Lung (tissue), 12 donors: ENCODE results near the gene DENND2A. TPM values are rescaled to one million over a fixed set of nuclear protein-coding genes. Genes with fewer than 3 reads are reported as not detected.

Source experiments
- ATAC-seq: fragments of 200-7000 bp; cut with Tn5 transposase; one replicate; pipeline ENCODE4 v1.9.1; 2020; ENCODE audit warnings: moderate number of reproducible peaks; ENCODE audit not compliant: insufficient read depth, low FRiP score
- DNase-seq, 3 donors: peaks; one replicate each; pipeline ENCODE4 v3.0.0-alpha.2; 2013 to 2017
- H3K27ac ChIP-seq, 2 donors: one replicate each; pipeline ENCODE4 v1.5.1; 2013; ENCODE audit warnings: mild to moderate bottlenecking in 2 of 2, moderate library complexity in 2 of 2, control low read depth in 1 of 2, inconsistent platforms in 1 of 2, low read depth in 1 of 2, low read length in 1 of 2
- H3K27me3 ChIP-seq, 3 donors: one replicate each; pipeline ENCODE4 v1.5.1; 2013; ENCODE audit warnings: low read length in 2 of 3; ENCODE audit not compliant: control insufficient read depth in 3 of 3, insufficient read depth in 3 of 3
- H3K36me3 ChIP-seq, 4 donors: one replicate each; pipeline ENCODE4 v1.5.1; 2013; ENCODE audit warnings: low read length in 4 of 4, mild to moderate bottlenecking in 1 of 4, moderate library complexity in 1 of 4; ENCODE audit not compliant: control insufficient read depth in 4 of 4, insufficient read depth in 4 of 4
- H3K4me1 ChIP-seq, 5 donors: one replicate each; pipeline ENCODE4 v1.5.1; 2013; ENCODE audit warnings: low read length in 5 of 5, mild to moderate bottlenecking in 2 of 5, moderate library complexity in 1 of 5; ENCODE audit not compliant: control insufficient read depth in 5 of 5, insufficient read depth in 5 of 5
- H3K4me3 ChIP-seq: one replicate; pipeline ENCODE4 v1.5.1; 2013; ENCODE audit warnings: mild to moderate bottlenecking, control low read depth, moderate library complexity
- H3K9ac ChIP-seq, 2 donors: one replicate each; pipeline ENCODE4 v1.5.1; 2013; ENCODE audit warnings: low read length in 2 of 2, control low read depth in 1 of 2; ENCODE audit not compliant: insufficient read depth in 1 of 2
- H3K9me3 ChIP-seq, 4 donors: one replicate each; pipeline ENCODE4 v1.5.1; 2013; ENCODE audit warnings: low read length in 3 of 4, mild to moderate bottlenecking in 1 of 4, moderate library complexity in 1 of 4; ENCODE audit not compliant: control insufficient read depth in 4 of 4, insufficient read depth in 3 of 4
- WGBS, 2 donors: extraction: QIAGEN DNeasy Blood & Tissue Kit; methylation state at CpG; one replicate each; pipeline ENCODE4 v1.1.7; 2013; 5-methylcytosine and 5-hydroxymethylcytosine counted together
- polyA plus RNA-seq, 2 donors: library from polyadenylated mRNA; stranded (reverse); fragments of 200-250 nt; gene quantifications; one replicate each; pipeline ENCODE4 v1.2.1, GENCODE V29; 2013
- total RNA-seq, 2 donors: library from RNA; depleted of rRNA in 1 of 2; stranded (reverse); fragments of >200 nt in 1 of 2; gene quantifications; one replicate each; pipeline ENCODE4 v1.2.1, GENCODE V29; 2014 to 2021
- TF ChIP-seq, protein P1 (sequence below): IDR thresholded peaks from 2 replicates; pipeline ENCODE4 v1.5.1; 2012; ENCODE audit warnings: mild to moderate bottlenecking; ENCODE audit errors: control extremely low read depth, extremely low read depth
- donor health status: control.
- donor health status: control.
- donor health status: Bipolar disorder and iron deficiency.
- donor health status: healthy.
- donor health status: DM: yes; HTN: yes; CAD: no.

DENND2A gene
- total and polyA plus RNA-seq, 4 donors, result 4.1 to 32.4 (median 9.7) TPM

GRCh38 chr7:140673774-140674155 lies 33.2 kb upstream of the DENND2A start:
- TF ChIP-seq, protein P1, sequence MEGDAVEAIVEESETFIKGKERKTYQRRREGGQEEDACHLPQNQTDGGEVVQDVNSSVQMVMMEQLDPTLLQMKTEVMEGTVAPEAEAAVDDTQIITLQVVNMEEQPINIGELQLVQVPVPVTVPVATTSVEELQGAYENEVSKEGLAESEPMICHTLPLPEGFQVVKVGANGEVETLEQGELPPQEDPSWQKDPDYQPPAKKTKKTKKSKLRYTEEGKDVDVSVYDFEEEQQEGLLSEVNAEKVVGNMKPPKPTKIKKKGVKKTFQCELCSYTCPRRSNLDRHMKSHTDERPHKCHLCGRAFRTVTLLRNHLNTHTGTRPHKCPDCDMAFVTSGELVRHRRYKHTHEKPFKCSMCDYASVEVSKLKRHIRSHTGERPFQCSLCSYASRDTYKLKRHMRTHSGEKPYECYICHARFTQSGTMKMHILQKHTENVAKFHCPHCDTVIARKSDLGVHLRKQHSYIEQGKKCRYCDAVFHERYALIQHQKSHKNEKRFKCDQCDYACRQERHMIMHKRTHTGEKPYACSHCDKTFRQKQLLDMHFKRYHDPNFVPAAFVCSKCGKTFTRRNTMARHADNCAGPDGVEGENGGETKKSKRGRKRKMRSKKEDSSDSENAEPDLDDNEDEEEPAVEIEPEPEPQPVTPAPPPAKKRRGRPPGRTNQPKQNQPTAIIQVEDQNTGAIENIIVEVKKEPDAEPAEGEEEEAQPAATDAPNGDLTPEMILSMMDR, result no peak
- Histone ChIP-seq H3K9ac (no peak overlapping the region), H3K9me3 (no peaks in the 10 kb centered on the region), H3K27ac (peak overlapping the region; percentile 86 to 91), H3K4me3 (peak overlapping the region; percentile 80), H3K36me3 (no peaks in the 10 kb centered on the region), H3K4me1 (peaks cover 0 to 10% (median 3%) of the 10 kb centered on the region in 5 donors), H3K27me3 (no peaks in the 10 kb centered on the region)
- 37 to 50% methylated on average over 18 of the region's 18 CpGs for WGBS, 2 donors
- no peak for ATAC-seq
- DNase-seq, result no peak

DNA sequence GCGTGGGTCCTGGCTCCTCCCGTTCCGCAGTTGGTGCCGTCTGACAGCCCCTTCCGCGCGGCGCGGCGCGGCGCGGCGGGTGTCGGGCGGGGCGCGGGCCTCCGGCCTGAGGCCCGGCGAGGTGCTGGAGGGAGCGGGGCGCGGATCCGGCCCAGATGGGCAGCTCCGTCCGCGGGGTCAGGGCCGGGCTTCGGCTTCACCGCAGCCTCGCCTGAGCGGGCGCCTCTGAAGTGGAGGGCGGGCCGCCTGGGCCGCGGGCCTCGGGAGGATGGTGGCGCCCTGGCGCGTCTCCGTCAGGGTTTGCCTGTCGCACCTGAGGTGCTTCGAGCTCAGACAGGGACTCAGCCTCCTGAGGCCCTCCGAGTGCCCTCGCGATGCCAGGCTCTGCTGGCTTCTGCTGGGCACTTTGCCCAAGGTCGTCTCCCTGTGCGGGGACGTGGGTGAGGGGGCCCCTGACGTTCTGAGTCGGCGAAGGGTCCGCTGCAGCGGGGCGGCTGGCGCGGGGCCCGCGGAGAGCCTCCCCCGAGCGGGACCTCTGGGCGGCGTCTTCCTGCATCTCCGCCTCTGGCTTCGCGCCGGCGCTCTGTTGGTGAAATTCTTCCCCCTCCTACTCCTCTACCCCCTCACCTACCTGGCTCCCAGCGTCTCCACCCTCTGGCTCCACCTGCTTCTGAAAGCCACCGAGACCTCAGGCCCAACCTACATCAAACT lies 32.6 kb upstream of the DENND2A start:
- peak; percentile 42 to 69 (median 57) for DNase-seq
- H3K9ac ChIP-seq, result peak overlapping the region in 1 of 2 donors; percentile 21

DNA sequence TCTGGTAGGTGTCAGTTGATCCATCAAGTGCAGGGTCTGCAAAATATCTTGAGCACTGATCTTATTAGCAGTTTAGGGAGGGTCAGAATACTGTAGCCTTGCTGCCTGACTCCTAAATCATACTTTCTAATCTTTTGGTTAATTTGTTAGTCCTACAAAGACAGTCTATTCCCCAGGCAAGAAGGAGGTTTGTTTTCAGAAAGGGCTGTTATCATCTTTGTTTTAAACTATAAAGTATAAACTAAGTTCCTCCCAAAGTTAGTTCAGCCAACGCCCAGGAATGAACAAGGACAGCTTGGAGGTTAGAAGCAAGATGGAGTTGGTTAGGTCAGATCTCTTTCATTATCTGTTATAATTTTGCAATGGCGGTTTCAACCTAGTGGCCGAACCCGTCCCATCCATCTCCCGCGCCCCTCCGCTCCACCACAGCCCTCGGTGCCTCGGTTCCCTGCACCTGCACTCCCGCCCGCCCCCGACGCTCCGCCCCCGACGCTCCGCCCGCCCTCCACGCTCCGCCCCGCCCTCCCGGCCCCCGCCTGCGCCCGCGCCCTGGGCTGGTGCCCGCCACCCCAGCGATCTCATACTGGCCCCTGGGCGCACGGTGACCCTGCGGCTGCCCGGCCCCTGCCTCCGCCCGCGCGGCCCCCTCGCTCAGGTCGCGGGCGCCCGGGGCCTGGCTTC lies 31.9 kb upstream of the DENND2A start, which contains the start of gene ADCK2:
Gene ADCK2 (plus strand): TSS at position 564 of the 681 bp plus-strand sequence. CDS start 386 bp downstream, outside the sequence.
- H3K9ac ChIP-seq, result peak within 1 kb of the TSS in 1 of 2 donors; percentile 21
- WGBS, 2 donors, result 1 to 2% methylated on average over 10 to 41 of the region's 41 CpGs
- peak in 2 of 3 donors; percentile 44 for DNase-seq

More for the DNA sequence above, 32.6 kb upstream of the DENND2A start:
- peak overlapping the region; percentile 80 for H3K4me3 ChIP-seq
- H3K36me3 ChIP-seq, result no peaks in the 10 kb centered on the region
- TF ChIP-seq, protein P1, result no peak
- peak overlapping the region; percentile 86 to 91 for H3K27ac ChIP-seq
- H3K27me3 ChIP-seq, result no peaks in the 10 kb centered on the region
- no peaks in the 10 kb centered on the region for H3K9me3 ChIP-seq
- ATAC-seq, result peak; percentile 51
- WGBS, 2 donors, result 0% methylated on average over 43 to 72 of the region's 72 CpGs
- peaks cover 0 to 10% (median 3%) of the 10 kb centered on the region in 5 donors for H3K4me1 ChIP-seq

More for the DNA sequence above, 31.9 kb upstream of the DENND2A start, which contains the start of gene ADCK2:
- TF ChIP-seq, protein P1, result no peak
- peak; percentile 72 for ATAC-seq
- no peaks in the 10 kb centered on the region for H3K36me3 ChIP-seq
- no peaks in the 10 kb centered on the region for H3K9me3 ChIP-seq
- H3K4me1 ChIP-seq, result peaks cover 0 to 10% (median 3%) of the 10 kb centered on the region in 5 donors
- H3K27me3 ChIP-seq, result no peaks in the 10 kb centered on the region
- peak within 1 kb of the TSS; percentile 80 for H3K4me3 ChIP-seq
- peak within 1 kb of the TSS; percentile 86 to 91 for H3K27ac ChIP-seq
